ENCODE results near the gene MBNL2. TPM values are rescaled to one million over a fixed set of nuclear protein-coding genes. Genes with fewer than 3 reads are reported as not detected.

MBNL2 gene
- total and polyA plus RNA-seq, 5 donors, result 23.2 to 89.6 (median 75.8) TPM

GRCh38 chr13:97435794-97436193 lies 213.7 kb downstream of the MBNL2 start:
- WGBS, result 13% methylated on average over 5 of the region's 5 CpGs
- Histone ChIP-seq H3K9me3 (ENCODE audit: control insufficient read depth, low read length) (no peaks in the 10 kb centered on the region), H3K27me3 (ENCODE audit: control insufficient read depth, insufficient read depth) (no peaks in the 10 kb centered on the region), H3K4me3 (ENCODE audit: low read length) (peak overlapping the region; percentile 60), H3K4me1 (ENCODE audit: control insufficient read depth, insufficient read depth, low read length) (peaks cover 2% of the 10 kb centered on the region), H3K27ac (ENCODE audit: low read length) (no peak overlapping the region)
- DNase-seq (no peak), ATAC-seq (no peak)
- intact Hi-C loops (cut with DNase I), result no loop called here

- DNase-seq (no peak), ATAC-seq (no peak)
- Histone ChIP-seq H3K4me1 (ENCODE audit: control insufficient read depth, insufficient read depth, low read length) (peaks cover 2% of the 10 kb centered on the region), H3K27me3 (ENCODE audit: control insufficient read depth, insufficient read depth) (no peaks in the 10 kb centered on the region), H3K27ac (ENCODE audit: low read length) (no peak overlapping the region), H3K4me3 (ENCODE audit: low read length) (no peak overlapping the region), H3K9me3 (ENCODE audit: control insufficient read depth, low read length) (no peaks in the 10 kb centered on the region)
- intact Hi-C loops (cut with DNase I), result no loop called here
- 79% methylated on average over 2 of the region's 2 CpGs for WGBS
Observed at GRCh38 chr13:97436845-97437244, 214.7 kb downstream of the MBNL2 start.

- 65% methylated on average over 2 of the region's 2 CpGs for WGBS
- Histone ChIP-seq H3K9me3 (ENCODE audit: control insufficient read depth, low read length) (no peaks in the 10 kb centered on the region), H3K4me3 (ENCODE audit: low read length) (no peak overlapping the region), H3K4me1 (ENCODE audit: control insufficient read depth, insufficient read depth, low read length) (peaks cover 2% of the 10 kb centered on the region), H3K27ac (ENCODE audit: low read length) (no peak overlapping the region), H3K27me3 (ENCODE audit: control insufficient read depth, insufficient read depth) (no peaks in the 10 kb centered on the region)
- intact Hi-C loops (cut with DNase I), result no loop called here
- DNase-seq, result no peak
- no peak for ATAC-seq
Observed at GRCh38 chr13:97437729-97438128, 215.6 kb downstream of the MBNL2 start.

GRCh38 chr13:97438856-97439595 lies 216.9 kb downstream of the MBNL2 start:
- WGBS, result 54% methylated on average over 3 of the region's 3 CpGs

GRCh38 chr13:97440598-97441170 lies 218.6 kb downstream of the MBNL2 start:
- Histone ChIP-seq H3K4me3 (ENCODE audit: low read length) (no peak overlapping the region), H3K4me1 (ENCODE audit: control insufficient read depth, insufficient read depth, low read length) (peaks cover 4% of the 10 kb centered on the region), H3K27ac (ENCODE audit: low read length) (no peak overlapping the region), H3K27me3 (ENCODE audit: control insufficient read depth, insufficient read depth) (no peaks in the 10 kb centered on the region), H3K9me3 (ENCODE audit: control insufficient read depth, low read length) (no peaks in the 10 kb centered on the region)
- DNase-seq (no peak), ATAC-seq (no peak)
- 50% methylated on average over 2 of the region's 2 CpGs for WGBS
- intact Hi-C loops (cut with DNase I), result no loop called here

More at GRCh38 chr13:97438856-97439595, 216.9 kb downstream of the MBNL2 start:
- Histone ChIP-seq H3K27me3 (ENCODE audit: control insufficient read depth, insufficient read depth) (no peaks in the 10 kb centered on the region), H3K9me3 (ENCODE audit: control insufficient read depth, low read length) (no peaks in the 10 kb centered on the region), H3K27ac (ENCODE audit: low read length) (no peak overlapping the region), H3K4me1 (ENCODE audit: control insufficient read depth, insufficient read depth, low read length) (peaks cover 4% of the 10 kb centered on the region), H3K4me3 (ENCODE audit: low read length) (no peak overlapping the region)
- intact Hi-C loops (cut with DNase I), result no loop called here
- ATAC-seq, result no peak
- no peak for DNase-seq

GRCh38 chr13:97441368-97441767 lies 219.2 kb downstream of the MBNL2 start:
- no peaks in the 10 kb centered on the region for H3K9me3 ChIP-seq (ENCODE audit: control insufficient read depth, low read length)
- DNase-seq (no peak), ATAC-seq (no peak)
- H3K27ac ChIP-seq (ENCODE audit: low read length), result no peak overlapping the region
- intact Hi-C loops (cut with DNase I), result no loop called here
- H3K27me3 ChIP-seq (ENCODE audit: control insufficient read depth, insufficient read depth), result no peaks in the 10 kb centered on the region
- H3K4me3 ChIP-seq (ENCODE audit: low read length), result no peak overlapping the region
- H3K4me1 ChIP-seq (ENCODE audit: control insufficient read depth, insufficient read depth, low read length), result peaks cover 4% of the 10 kb centered on the region

Other genes with a start within 250 kb of the MBNL2 start
- gene OXGR1, start 227.9 kb upstream of the MBNL2 start, total RNA-seq, result under 1 TPM in 3 of 4 donors, not detected in 1; 0.26 to 0.70 (median 0.41) TPM
- gene OXGR1, start 227.9 kb upstream of the MBNL2 start, polyA plus RNA-seq, result 0.09 TPM
- 10 to 100 TPM; 16.0 to 19.6 (median 17.1) TPM for gene RAP2A, start 211.8 kb downstream of the MBNL2 start, total RNA-seq
- 6.4 TPM for gene RAP2A, start 211.8 kb downstream of the MBNL2 start, polyA plus RNA-seq

All from right cardiac atrium (tissue), 5 donors.